ENCODE measurements around the gene FLACC1. TPM values are rescaled to one million over a fixed set of nuclear protein-coding genes. Genes with fewer than 3 reads are reported as not detected.

FLACC1 gene
- total and polyA plus RNA-seq, 9 of the 15 experiments (the other 6 are each of a cell fraction or from before 2014, with no cell fraction given) = 0.07 to 0.68 (median 0.22) TPM; not detected in 2

DNA sequence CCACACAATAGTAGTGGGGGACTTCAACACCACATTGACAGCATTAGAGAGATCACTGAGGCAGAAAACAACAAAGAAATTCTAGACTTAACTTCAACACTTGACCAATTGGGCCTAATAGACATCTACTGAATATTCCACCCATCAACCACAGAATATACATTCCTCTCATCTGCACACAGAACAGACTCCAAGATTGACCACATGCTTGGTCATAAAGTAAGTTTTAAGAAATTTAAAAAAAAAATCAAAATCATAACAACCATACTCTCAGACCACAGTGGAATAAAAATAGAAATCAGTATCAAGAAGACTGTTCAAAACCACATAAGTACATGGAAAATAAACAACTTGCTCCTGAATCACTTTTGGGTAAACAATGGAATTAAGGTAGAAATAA is 9.0 kb upstream of the FLACC1 start (continued):
- TF ChIP-seq, protein P1, sequence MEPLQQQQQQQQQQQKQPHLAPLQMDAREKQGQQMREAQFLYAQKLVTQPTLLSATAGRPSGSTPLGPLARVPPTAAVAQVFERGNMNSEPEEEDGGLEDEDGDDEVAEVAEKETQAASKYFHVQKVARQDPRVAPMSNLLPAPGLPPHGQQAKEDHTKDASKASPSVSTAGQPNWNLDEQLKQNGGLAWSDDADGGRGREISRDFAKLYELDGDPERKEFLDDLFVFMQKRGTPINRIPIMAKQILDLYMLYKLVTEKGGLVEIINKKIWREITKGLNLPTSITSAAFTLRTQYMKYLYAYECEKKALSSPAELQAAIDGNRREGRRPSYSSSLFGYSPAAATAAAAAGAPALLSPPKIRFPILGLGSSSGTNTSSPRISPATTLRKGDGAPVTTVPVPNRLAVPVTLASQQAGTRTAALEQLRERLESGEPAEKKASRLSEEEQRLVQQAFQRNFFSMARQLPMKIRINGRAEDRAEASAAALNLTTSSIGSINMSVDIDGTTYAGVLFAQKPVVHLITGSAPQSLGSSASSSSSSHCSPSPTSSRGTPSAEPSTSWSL (CRISPR knock-in tag; IDR thresholded peaks at IDR 0.05; ENCODE audit: borderline replicate concordance) = no peak
- TF ChIP-seq RERE (CRISPR knock-in tag; IDR thresholded peaks at IDR 0.05; ENCODE audit: borderline replicate concordance) = no peak
